NCI-H524 treated with DMSO at 0.1 percent for 48 hours (cell line): Measurements from ENCODE around the gene MYO5B.
A peak's percentile ranks its signal among the peaks of the same experiment; 100 is the strongest.
"Not testable (repeated sequence)": the region's sequence is repeated elsewhere in the genome, so short reads cannot be mapped to it uniquely, and the experiment has no call there.

Source experiments
- DNase-seq: peaks from one replicate; lab custom pipeline; 2025; lab: John Stamatoyannopoulos, UW

The MYO5B gene

GRCh38 chr18:49835405-49835804, 359.5 kb downstream of the MYO5B start:
- no peak for DNase-seq

DNA sequence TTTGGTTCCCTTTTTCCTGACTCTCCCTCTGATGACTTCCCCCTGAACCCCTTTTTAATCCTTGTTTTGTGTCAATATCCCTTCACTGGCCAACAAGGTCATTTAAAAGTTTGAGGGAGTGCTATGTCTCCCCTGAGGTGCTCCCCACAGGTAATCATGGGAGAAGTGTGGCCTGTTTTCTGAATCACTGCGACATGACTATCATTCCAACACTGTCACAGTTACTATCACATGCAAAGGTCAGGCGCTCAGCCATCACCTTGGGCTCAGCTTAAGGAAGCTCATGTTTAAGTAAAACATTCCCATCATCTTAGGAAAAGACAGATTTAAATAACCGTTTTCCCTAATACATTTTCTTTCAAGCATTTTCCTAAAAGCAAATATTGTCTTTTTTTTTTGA, 360.7 kb downstream of the MYO5B start:
- no peak for DNase-seq

- DNase-seq = no peak
Measured at GRCh38 chr18:49833814-49834213, 361.1 kb downstream of the MYO5B start.

- no peak for DNase-seq
Measured at GRCh38 chr18:49832221-49832647, 362.7 kb downstream of the MYO5B start.

DNA sequence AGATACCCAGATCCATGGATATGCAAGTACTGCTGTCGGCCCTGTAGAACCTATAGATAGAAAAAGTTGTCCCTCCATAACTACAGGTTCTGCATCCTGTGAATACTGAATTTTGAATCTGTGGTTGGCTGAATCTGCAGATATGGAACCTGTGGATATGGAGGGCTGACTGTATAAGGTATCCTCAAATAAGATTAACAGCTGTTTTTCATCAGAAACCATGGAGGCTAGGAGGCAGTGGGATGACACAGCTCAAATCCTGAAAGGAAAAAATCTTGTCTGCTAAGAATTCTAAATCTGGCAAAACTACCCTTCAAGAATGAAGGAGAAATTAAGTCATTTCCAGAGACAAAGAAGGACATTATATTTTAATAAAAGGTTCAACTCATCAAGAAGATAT, 367.0 kb downstream of the MYO5B start:
- DNase-seq = no peak

GRCh38 chr18:49819823-49820671, 374.9 kb downstream of the MYO5B start:
- no peak for DNase-seq

- DNase-seq = no peak
Measured at GRCh38 chr18:49819071-49819662, 375.8 kb downstream of the MYO5B start.

GRCh38 chr18:49817947-49818346, 377.0 kb downstream of the MYO5B start:
- DNase-seq = no peak

DNA sequence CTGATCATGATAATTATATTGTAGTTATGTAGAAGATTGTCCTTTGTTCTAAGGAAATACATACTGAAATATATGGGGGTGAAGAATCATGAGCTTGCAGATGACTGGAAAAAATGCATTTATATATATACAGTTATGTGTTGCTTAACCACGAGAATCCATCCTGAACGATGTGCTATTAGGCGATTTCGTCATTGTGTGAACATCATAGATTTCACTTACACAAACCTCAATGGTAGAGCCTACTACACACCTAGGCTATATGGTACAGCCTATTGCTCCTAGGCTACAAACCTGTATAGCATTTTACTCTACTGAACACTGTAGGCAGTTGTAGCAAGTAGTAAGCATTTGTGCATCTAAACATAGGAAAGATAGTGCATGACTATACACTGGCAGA, 379.0 kb downstream of the MYO5B start:
- DNase-seq = no peak

DNA sequence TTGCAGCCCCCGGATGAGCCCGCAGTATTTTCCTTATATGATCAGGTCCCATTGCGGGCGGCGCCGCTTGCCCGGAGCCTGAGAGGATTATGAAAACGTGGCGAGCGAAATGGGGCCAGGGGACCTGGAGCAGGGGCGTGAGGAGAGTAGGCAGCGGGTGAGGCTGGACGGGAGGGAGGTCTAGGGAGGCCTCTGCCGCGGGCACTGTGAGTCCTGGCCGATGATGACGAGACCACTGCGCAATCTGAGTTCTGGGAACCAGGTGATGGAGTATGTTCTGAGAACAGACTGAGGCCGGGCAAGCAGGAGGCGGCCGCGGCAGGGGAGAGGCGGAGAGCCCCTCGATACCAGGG, 380.8 kb downstream of the MYO5B start:
- DNase-seq = no peak

DNA sequence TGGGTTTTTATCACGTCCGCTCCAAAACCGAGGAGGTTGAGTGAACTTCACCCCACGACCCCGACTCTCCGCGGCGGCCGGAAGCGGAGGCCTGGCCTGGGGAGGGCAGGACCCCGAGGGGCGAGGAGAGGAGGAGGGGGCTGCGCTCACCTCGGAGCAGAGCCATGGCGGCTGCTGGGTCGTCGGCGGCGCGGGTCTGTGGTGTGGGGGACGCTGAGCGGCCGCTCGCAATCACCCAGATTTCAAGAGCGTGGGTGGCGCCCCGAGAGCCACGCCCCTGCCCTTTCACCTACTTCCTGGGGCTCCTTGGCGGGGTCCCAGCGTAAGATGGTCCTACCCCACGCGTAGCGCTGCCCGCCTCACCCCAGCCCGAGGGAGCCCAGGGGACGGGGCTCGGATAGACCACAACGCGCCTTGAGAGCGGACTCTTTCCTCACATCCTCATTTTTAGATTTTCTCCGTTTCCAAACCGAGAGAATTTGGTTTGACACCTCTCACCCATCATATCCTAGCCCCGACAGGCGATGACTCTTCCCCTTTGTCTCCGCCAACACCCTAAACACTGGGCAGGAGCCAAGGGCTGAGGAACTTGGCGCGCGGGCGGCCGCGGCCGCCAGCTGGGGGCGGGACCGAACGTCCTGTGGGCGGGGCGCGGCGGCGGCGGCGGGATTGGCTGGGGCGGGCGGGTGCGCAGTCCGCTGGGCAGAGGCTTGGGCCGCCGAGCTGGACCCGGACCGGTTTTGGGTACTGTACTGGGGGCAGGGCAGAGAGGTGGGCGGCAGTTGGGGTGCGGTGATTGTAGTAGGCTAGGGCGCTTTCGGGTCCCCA, 381.4 kb downstream of the MYO5B start, which contains the start of gene ACAA2:
TSS of gene ACAA2 (minus strand) at position 215 of the 828 bp plus-strand sequence. CDS start at position 166, 49 bp downstream.
- DNase-seq = peak; percentile 39

DNA sequence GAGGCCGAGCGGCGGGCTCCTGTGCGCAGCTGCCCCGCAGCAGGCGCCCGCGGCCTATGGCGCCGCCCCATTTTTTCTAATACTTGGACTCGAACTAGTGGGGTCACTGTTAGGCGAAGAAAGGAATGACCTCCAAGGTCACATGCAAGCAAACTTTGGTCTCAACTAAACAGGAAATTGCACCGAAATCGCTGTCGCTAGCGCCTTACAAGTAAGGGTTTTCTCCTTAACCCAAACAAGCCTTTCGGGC, 382.0 kb downstream of the MYO5B start:
- no peak for DNase-seq

- DNase-seq = no peak
Measured at GRCh38 chr18:49812286-49813068, 382.5 kb downstream of the MYO5B start.

DNA sequence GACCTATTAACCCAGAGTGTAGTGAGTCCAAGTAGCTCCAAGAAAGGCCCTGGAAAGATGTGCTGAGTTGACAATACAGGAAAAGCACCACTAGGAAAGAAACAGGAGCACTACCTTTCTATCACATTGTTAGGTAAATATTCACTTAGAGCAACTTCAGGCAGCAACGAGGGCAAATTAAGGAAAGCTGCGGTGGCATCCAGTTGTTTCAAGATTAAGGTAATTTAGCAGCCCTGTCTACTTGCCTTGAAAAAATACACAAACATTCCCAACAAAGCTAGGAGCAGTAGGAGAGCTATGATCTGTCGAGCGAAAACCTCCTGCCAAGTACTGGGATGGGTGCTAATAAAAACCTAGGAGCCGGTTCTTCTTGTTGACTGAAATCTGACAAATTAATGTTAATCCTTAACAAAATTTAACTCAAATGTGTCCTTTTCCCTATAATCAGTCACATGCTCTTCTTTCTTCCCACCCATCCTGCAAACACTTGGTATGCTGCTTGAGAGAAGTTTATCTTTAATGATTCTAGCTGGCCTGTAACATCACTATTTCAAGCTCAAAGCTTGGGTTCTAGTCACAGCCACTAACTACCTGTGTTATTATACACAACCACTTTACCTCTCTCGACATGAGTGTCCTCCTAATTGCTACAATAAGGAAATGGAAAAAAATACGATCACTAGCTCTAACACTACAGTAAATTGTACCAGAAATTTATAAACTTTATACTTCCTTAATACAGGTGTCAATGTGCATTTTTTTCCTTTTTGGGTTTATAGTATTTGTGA, 383.6 kb downstream of the MYO5B start:
- no peak for DNase-seq

- not testable (repeated sequence) for DNase-seq
Measured at GRCh38 chr18:49808553-49809191, 386.3 kb downstream of the MYO5B start.

DNA sequence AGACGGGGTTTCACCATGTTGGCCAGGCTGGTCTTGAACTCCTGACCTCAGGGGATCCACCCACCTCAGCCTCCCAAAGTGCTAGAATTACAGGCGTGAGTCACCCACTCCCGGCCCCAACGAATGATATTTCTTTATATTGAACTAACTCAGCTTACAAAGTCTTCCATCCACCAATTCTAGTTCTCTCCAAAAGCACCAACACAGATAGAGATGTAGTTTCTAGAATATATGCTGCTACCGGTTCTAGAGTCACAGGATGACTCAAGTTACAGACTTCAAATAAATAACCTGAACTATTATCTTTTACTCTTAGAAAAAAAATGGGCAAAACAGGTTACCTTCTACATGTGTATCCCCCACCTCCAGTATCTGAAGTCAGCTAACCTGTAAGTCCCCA, 390.9 kb downstream of the MYO5B start:
- no peak for DNase-seq

- DNase-seq = no peak
Measured at GRCh38 chr18:49802623-49803022, 392.3 kb downstream of the MYO5B start.

GRCh38 chr18:49800491-49800890, 394.5 kb downstream of the MYO5B start:
- not testable (repeated sequence) for DNase-seq

GRCh38 chr18:49799806-49800205, 395.1 kb downstream of the MYO5B start:
- not testable (repeated sequence) for DNase-seq

DNA sequence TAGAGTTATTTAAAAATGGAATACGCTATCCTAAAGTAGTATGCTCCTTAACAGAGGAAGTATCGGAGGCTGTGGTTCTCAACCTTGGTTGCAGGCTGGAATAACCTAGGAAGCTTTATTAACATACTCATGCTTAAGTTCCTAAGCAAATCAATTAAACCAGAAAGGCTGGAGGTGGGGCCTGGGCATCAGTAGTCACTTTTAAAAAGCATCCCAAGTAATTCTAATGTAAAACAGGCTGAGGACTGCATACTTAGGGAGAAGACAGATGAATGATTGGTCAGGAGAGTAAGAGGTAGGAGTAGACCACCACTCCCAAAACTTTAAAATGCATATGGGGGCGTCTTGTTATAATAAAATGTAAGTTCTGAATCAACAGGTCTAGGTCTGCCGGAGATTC, 396.9 kb downstream of the MYO5B start:
- DNase-seq = no peak
